GM12874 (cell line): Measurements from ENCODE around the gene OR51G1.

Experiments used
- TF ChIP-seq, protein P1 (sequence below): IDR thresholded peaks from 2 replicates; pipeline ENCODE4 v1.5.1; 2011; ENCODE audit warnings: low read depth, mild to moderate bottlenecking, control low read depth, low read length, moderate library complexity; ENCODE audit not compliant: insufficient read depth

The OR51G1 gene

DNA sequence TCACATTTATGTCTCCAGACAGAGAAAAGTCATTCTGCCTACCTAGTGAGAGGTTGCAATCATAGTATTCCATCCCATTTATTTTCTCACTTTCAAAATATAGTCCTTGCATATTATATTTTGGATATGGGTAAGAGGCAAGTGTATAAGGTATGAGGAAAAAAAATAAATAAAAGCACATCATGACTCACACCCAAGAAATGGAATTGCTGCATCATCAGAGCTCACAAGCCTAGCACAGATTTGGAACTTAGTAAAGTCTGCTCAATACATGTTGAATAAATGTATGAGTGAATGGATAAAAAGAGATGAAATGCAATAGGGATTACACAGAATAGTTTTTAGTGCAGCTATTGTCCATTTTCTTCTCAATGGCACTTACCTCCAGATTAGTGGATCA lies 2.5 kb upstream of the OR51G1 start:
- TF ChIP-seq, protein P1, sequence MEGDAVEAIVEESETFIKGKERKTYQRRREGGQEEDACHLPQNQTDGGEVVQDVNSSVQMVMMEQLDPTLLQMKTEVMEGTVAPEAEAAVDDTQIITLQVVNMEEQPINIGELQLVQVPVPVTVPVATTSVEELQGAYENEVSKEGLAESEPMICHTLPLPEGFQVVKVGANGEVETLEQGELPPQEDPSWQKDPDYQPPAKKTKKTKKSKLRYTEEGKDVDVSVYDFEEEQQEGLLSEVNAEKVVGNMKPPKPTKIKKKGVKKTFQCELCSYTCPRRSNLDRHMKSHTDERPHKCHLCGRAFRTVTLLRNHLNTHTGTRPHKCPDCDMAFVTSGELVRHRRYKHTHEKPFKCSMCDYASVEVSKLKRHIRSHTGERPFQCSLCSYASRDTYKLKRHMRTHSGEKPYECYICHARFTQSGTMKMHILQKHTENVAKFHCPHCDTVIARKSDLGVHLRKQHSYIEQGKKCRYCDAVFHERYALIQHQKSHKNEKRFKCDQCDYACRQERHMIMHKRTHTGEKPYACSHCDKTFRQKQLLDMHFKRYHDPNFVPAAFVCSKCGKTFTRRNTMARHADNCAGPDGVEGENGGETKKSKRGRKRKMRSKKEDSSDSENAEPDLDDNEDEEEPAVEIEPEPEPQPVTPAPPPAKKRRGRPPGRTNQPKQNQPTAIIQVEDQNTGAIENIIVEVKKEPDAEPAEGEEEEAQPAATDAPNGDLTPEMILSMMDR = no peak

DNA sequence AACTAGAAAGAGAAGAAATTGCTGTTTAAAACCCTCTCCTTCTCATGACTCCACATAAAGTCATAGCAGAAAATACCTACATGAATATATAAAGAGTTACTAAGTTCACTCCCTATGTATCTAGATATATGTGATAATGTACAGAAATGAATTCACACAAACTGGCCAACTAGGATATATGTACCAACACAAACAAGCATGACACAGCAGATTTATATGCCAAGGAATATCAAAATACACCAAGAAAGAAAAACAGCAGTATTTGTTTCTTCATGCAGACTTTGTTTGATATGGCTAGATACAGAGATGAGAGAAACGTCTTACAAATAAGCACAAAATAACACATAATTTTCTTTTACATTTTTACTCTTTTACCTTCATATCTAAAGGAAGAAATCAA lies 1.8 kb downstream of the OR51G1 start:
- TF ChIP-seq, protein P1 = no peak

DNA sequence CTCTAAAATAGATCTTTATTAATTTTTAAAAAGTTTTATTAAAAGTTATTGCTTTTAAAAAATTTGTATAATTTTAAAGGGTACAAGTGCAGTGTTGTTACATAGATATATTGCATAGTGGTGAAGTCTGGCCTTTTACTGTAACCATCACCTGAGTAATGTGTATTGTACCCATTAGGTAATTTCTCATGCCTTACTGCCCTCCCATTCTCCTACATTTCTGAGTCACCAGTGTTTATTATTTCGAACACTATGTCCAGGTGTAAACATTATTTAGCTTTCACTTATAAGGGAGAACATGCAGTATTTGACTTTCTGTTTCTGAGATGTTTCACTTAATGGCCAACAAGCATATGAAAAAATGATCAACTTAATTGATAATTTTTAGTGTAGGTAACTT lies 2.3 kb downstream of the OR51G1 start:
- TF ChIP-seq, protein P1 = no peak

DNA sequence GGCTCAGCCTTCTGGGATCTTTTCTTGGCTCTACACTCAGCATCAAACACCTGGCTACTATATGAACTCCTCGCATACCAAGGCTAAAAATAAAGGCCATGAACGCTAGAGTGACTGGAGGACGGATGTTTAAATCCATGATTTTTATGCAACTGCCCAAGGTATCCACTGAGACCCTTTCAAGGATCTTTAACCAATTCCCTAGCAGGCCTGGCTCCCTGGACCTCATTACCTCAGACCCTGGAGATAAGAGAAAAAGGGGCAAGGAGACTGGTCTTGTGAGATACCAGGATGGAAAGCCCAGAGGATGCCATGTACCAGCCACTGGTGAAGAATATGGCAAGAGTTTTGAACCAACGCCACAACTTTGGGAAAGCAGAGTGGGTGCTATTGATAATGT lies 4.9 kb downstream of the OR51G1 start, which contains the start of gene OR51G2:
TSS of gene OR51G2 (minus strand) at position 101 of the 400 bp plus-strand sequence. CDS start 3,687 bp downstream, outside the sequence.
- TF ChIP-seq, protein P1 = no peak

DNA sequence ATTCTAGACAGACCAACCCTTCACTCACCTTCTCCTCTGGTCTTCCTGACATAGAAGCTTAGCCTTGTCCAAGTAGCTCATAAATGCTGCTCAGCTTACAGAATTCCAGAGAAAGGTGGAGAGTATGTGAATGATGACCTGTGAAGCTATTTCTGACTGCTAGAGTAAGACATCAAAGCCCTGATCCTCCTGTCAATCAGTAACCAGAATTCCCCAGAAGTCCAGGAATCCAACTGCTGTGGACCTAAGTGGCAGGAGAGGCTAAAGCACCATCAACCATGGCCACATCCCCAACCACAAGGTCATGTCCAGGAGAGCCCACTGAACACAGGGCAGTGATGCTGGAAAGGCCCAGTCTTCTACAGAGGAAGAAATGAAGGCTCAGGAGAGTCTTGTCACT lies 7.6 kb downstream of the OR51G1 start:
- TF ChIP-seq, protein P1 = no peak

DNA sequence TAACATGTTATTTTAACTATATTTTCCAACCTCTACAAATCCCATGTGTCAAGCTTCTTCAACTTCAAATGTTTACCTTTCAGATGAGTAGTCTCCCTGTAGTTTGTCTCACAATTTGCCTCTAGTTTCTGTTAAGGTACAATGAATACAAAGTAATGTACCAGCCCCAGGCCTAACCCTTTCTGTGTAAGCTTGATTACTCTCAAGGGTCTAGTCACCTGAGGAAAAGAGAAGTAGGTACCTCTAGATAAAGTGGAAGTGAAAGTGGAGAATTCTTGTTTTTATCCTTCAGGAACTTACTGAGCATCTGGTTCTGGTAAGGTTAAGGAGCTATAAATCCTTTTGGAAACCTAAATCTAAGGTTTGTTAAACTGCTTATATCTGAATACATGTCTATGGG lies 20.7 kb downstream of the OR51G1 start, which contains the start of gene OR51A7:
TSS of gene OR51A7 (plus strand) at position 300 of the 400 bp plus-strand sequence. CDS start 3,587 bp downstream, outside the sequence.
- TF ChIP-seq, protein P1 = no peak

DNA sequence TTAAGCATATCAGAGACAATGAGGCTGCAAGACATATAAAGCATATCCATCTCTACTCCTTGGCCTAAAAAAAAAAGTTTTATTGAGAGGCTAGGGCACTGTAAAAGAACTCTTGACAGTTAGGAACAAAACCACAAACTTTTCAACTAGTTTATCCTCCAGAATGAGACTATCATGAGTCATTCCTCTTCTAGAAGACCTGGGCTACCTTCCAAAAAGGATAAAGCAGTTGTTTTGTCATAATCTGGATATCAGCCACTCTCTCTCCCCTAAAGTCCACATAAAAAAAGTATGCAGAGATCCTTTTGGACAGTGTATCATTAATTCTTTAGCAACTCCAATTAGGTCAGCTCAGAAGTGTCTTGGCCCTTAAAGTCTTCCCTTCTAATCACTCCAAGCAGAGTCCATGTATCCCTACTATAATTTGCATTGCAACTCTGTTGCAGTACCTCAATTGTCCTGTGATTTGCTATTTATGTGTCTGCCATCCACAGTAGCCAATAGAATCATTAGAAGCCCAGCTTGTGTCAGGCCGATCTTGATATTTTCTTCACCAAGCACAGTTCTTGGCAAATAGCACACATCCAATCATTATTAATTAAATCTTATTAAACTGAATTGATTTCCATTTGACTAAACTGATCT lies 32.0 kb downstream of the OR51G1 start:
- TF ChIP-seq, protein P1 = no peak

DNA sequence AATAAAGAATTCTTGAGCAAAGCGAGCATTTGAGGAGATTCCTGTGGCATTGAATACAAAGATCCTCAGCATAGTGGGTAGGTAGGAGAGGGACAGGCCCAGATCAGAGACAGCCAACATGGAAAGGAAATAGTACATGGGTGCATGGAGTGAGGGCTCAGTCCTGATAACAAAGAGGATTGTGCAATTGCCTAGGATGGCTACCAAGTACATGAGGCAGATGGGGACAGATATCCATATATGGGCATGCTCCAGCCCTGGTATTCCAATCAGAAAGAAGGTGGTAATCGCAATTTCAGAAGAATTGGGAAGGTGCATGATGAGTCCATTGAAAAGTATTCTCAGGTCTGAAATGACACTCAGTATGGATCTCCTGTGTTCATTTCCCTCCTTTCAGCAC lies 33.9 kb downstream of the OR51G1 start:
- TF ChIP-seq, protein P1 = no peak
